H1 (cell line): Measurements from ENCODE around the gene RNF166.

Experiments
- BCL11A ChIP-seq, 2 experiments: IDR thresholded peaks; one replicate each; pipeline ENCODE4 v1.6.1; 2011; ENCODE audit warnings: low read depth in 2 of 2, low read length in 2 of 2, mild to moderate bottlenecking in 2 of 2
- CEBPB ChIP-seq: IDR thresholded peaks from 2 replicates; pipeline ENCODE4 v1.6.1; 2012; ENCODE audit warnings: low read depth, low read length
- EGR1 ChIP-seq: IDR thresholded peaks from 2 replicates; pipeline ENCODE4 v1.6.1; 2011; ENCODE audit warnings: low read depth, low read length, borderline replicate concordance
- EP300 ChIP-seq, 2 experiments: IDR thresholded peaks; 1 replicate in 1 of 2; 2 replicates in 1 of 2; pipeline ENCODE4 v1.6.1; 2011 to 2012; ENCODE audit warnings: low read depth in 2 of 2, low read length in 2 of 2, mild to moderate bottlenecking in 2 of 2, borderline replicate concordance in 1 of 2, inconsistent platforms in 1 of 2, moderate library complexity in 1 of 2
- EZH2 ChIP-seq: fragments of 200-600 bp; sonication (generic); IDR thresholded peaks from 2 replicates; pipeline ENCODE4 v1.7.1; 2012; ENCODE audit warnings: low read depth, mild to moderate bottlenecking, moderate library complexity, low read length, inconsistent platforms; ENCODE audit not compliant: severe bottlenecking
- GTF2F1 ChIP-seq: IDR thresholded peaks from 2 replicates; pipeline ENCODE4 v1.6.1; 2012; ENCODE audit warnings: low read depth, low read length, improper control_type of control experiment, borderline replicate concordance
- POLR2A ChIP-seq, 2 experiments: IDR thresholded peaks; 1 replicate in 1 of 2; 2 replicates in 1 of 2; pipeline ENCODE4 v1.6.1; 2011; ENCODE audit warnings: low read depth in 2 of 2, low read length in 2 of 2, mild to moderate bottlenecking in 2 of 2; ENCODE audit errors: control extremely low read depth in 1 of 2
- POLR2AphosphoS5 ChIP-seq: IDR thresholded peaks from 2 replicates; pipeline ENCODE4 v1.6.1; 2011; ENCODE audit warnings: low read depth, low read length
- RFX5 ChIP-seq: IDR thresholded peaks from 2 replicates; pipeline ENCODE4 v1.6.1; 2011; ENCODE audit warnings: low read depth, low read length, improper control_type of control experiment, borderline replicate concordance
- RNF2 ChIP-seq: fragments of 200-900, 300-1000 bp; sonication (generic); IDR thresholded peaks from 2 replicates; pipeline ENCODE4 v1.7.1; 2016; ENCODE audit warnings: borderline replicate concordance, low read depth, mild to moderate bottlenecking, antibody characterized with exemption, low read length; ENCODE audit not compliant: poor library complexity, severe bottlenecking; ENCODE audit errors: missing control alignments
- RXRA ChIP-seq: IDR thresholded peaks from 2 replicates; pipeline ENCODE4 v1.6.1; 2011; ENCODE audit warnings: low read depth, mild to moderate bottlenecking, low read length, moderate library complexity; ENCODE audit not compliant: insufficient read depth
- ZNF274 ChIP-seq: IDR thresholded peaks from 2 replicates; pipeline ENCODE4 v1.7.0; 2012; ENCODE audit warnings: low read length, borderline replicate concordance; ENCODE audit errors: extremely low read depth
- TF ChIP-seq, protein P1 (sequence below), 3 experiments: IDR thresholded peaks; 1 replicate in 2 of 3; 2 replicates in 1 of 3; pipeline versions ENCODE4 v1.5.1 to v1.6.1; 2011; ENCODE audit warnings: low read length in 3 of 3, mild to moderate bottlenecking in 3 of 3, inconsistent platforms in 2 of 3, low read depth in 1 of 3, moderate library complexity in 1 of 3; ENCODE audit not compliant: insufficient read depth in 1 of 3; ENCODE audit errors: control extremely low read depth in 1 of 3
- TF ChIP-seq, protein P2 (sequence below): IDR thresholded peaks from 2 replicates; pipeline ENCODE4 v1.6.1; 2012; ENCODE audit warnings: inconsistent platforms

DNA sequence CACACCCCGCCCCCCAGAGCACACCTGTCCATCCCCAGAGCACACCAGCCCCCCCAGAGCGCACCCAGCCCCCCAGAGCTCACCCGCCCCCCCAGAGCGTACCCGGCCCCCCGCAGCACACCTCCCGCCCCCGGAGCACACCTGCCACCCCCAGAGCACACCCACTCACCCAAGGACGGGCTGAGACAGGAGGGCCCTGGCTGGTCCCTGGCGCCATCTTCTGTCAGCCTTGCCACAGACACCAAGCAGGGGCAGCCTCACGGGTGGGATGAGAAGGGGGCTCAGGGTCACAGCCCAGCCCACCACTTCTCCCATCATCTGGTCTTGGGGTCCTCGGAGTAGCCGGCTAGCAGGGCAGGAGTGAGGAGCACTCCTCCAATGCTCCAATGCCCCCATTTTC is 47.0 kb upstream of the RNF166 start:
- TF ChIP-seq, protein P1, sequence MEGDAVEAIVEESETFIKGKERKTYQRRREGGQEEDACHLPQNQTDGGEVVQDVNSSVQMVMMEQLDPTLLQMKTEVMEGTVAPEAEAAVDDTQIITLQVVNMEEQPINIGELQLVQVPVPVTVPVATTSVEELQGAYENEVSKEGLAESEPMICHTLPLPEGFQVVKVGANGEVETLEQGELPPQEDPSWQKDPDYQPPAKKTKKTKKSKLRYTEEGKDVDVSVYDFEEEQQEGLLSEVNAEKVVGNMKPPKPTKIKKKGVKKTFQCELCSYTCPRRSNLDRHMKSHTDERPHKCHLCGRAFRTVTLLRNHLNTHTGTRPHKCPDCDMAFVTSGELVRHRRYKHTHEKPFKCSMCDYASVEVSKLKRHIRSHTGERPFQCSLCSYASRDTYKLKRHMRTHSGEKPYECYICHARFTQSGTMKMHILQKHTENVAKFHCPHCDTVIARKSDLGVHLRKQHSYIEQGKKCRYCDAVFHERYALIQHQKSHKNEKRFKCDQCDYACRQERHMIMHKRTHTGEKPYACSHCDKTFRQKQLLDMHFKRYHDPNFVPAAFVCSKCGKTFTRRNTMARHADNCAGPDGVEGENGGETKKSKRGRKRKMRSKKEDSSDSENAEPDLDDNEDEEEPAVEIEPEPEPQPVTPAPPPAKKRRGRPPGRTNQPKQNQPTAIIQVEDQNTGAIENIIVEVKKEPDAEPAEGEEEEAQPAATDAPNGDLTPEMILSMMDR (IDR thresholded peaks at IDR 0.05; ENCODE audit: control extremely low read depth in 1 of 3, insufficient read depth in 1 of 3, low read depth in 1 of 3, low read length in 3 of 3): peak; percentile 31 to 47 (median 31)
- TF ChIP-seq CEBPB (no peak), BCL11A (IDR thresholded peaks at IDR 0.05; ENCODE audit: low read depth in 2 of 2, low read length in 2 of 2) (no peak), GTF2F1 (no peak), RXRA (no peak), EZH2 (no peak), POLR2A (IDR thresholded peaks at IDR 0.05; ENCODE audit: control extremely low read depth in 1 of 2, low read depth in 2 of 2, low read length in 2 of 2) (no peak), POLR2AphosphoS5 (no peak), ZNF274 (no peak), EP300 (IDR thresholded peaks at IDR 0.05; ENCODE audit: borderline replicate concordance in 1 of 2, low read depth in 2 of 2, low read length in 2 of 2) (no peak), RFX5 (no peak), RNF2 (no peak), EGR1 (no peak)
- TF ChIP-seq, protein P2, sequence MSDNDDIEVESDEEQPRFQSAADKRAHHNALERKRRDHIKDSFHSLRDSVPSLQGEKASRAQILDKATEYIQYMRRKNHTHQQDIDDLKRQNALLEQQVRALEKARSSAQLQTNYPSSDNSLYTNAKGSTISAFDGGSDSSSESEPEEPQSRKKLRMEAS: no peak
